NB4 (cell line): ENCODE measurements around the gene DKK3.

Source experiments
- DNase-seq: peaks from one replicate; pipeline ENCODE4 v3.0.0; 2010; ENCODE audit warnings: low read depth
- H3K4me3 ChIP-seq: one replicate; pipeline ENCODE4 v1.5.1; 2011; ENCODE audit warnings: mild to moderate bottlenecking, low read depth, low read length, moderate library complexity
- MYC ChIP-seq: IDR thresholded peaks from 2 replicates; pipeline ENCODE4 v1.6.1; 2011; ENCODE audit warnings: low read depth, low read length
- POLR2A ChIP-seq: IDR thresholded peaks from 2 replicates; pipeline ENCODE4 v1.6.1; 2011; ENCODE audit warnings: mild to moderate bottlenecking; ENCODE audit not compliant: insufficient read length; ENCODE audit errors: extremely low read depth
- TF ChIP-seq, protein P1 (sequence below): IDR thresholded peaks from one replicate; pipeline ENCODE4 v1.5.1; 2012; ENCODE audit warnings: low read depth, low read length
- TF ChIP-seq, protein P2 (sequence below): IDR thresholded peaks from 2 replicates; pipeline ENCODE4 v1.6.1; 2011; ENCODE audit warnings: low read depth, low read length

Gene DKK3

DNA sequence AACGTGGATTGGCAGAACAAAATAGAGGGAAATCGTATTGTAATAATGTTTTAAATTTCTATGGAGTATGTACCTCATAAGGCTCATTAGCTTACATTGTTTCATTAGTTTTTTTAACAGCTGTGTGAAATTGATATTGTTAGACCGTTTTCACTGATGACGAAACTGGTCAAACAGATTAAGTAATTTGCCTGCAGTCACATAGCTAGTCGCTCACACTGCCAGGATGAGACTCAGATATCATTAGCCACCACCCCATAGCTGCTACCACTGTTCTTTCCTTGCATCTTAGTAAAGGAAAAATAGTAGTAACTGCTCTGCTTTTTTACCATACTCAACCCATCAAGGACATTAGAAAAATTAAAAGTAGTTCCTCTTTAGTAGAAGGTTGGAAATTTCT is 64.0 kb downstream of the DKK3 start:
- peak; percentile 35 for DNase-seq
- TF ChIP-seq POLR2A (no peak), MYC (no peak)
- TF ChIP-seq, protein P1, sequence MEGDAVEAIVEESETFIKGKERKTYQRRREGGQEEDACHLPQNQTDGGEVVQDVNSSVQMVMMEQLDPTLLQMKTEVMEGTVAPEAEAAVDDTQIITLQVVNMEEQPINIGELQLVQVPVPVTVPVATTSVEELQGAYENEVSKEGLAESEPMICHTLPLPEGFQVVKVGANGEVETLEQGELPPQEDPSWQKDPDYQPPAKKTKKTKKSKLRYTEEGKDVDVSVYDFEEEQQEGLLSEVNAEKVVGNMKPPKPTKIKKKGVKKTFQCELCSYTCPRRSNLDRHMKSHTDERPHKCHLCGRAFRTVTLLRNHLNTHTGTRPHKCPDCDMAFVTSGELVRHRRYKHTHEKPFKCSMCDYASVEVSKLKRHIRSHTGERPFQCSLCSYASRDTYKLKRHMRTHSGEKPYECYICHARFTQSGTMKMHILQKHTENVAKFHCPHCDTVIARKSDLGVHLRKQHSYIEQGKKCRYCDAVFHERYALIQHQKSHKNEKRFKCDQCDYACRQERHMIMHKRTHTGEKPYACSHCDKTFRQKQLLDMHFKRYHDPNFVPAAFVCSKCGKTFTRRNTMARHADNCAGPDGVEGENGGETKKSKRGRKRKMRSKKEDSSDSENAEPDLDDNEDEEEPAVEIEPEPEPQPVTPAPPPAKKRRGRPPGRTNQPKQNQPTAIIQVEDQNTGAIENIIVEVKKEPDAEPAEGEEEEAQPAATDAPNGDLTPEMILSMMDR: no peak
- TF ChIP-seq, protein P2, sequence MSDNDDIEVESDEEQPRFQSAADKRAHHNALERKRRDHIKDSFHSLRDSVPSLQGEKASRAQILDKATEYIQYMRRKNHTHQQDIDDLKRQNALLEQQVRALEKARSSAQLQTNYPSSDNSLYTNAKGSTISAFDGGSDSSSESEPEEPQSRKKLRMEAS: no peak
- no peak overlapping the region for H3K4me3 ChIP-seq

GRCh38 chr11:11942668-11943067 is 65.8 kb downstream of the DKK3 start:
- TF ChIP-seq, protein P2: no peak
- TF ChIP-seq MYC (no peak), POLR2A (no peak)
- TF ChIP-seq, protein P1: no peak
- no peak overlapping the region for H3K4me3 ChIP-seq
- no peak for DNase-seq

- TF ChIP-seq MYC: no peak
- TF ChIP-seq, protein P1: no peak
- TF ChIP-seq, protein P2: no peak
- TF ChIP-seq POLR2A: no peak
- H3K4me3 ChIP-seq: no peak overlapping the region
- DNase-seq: no peak
Observed at GRCh38 chr11:11940551-11940950, 67.9 kb downstream of the DKK3 start.

- DNase-seq: no peak
- no peak overlapping the region for H3K4me3 ChIP-seq
- TF ChIP-seq, protein P2: no peak
- TF ChIP-seq, protein P1: no peak
- no peak for TF ChIP-seq POLR2A
- TF ChIP-seq MYC: no peak
Observed at GRCh38 chr11:11937957-11938356, 70.5 kb downstream of the DKK3 start.

GRCh38 chr11:11937433-11937832 is 71.0 kb downstream of the DKK3 start:
- no peak for DNase-seq

More at GRCh38 chr11:11937433-11937832, 71.0 kb downstream of the DKK3 start:
- H3K4me3 ChIP-seq: no peak overlapping the region
- TF ChIP-seq POLR2A (no peak), MYC (no peak)
- TF ChIP-seq, protein P2: no peak
- TF ChIP-seq, protein P1: no peak
